Measurements from ENCODE around the gene SYT9. TPM values are rescaled to one million over a fixed set of nuclear protein-coding genes. Genes with fewer than 3 reads are reported as not detected.

SYT9 gene
- total RNA-seq, 1 experiment from 2014 or later: not detected

GRCh38 chr11:7256943-7257342 is 5.2 kb downstream of the SYT9 start:
- no peaks in the 10 kb centered on the region for H3K9me3 ChIP-seq (ENCODE audit: insufficient read depth, low read depth)
- H3F3A ChIP-seq (ENCODE audit: insufficient read depth, low read depth): no peaks in the 10 kb centered on the region
- BruUV-seq (replicated peaks): no TSS peak
- H4K20me1 ChIP-seq (ENCODE audit: insufficient read depth): no peaks in the 10 kb centered on the region
- ChIA-PET POLR2A (ENCODE audit: unreplicated experiment) (no interaction called here), CTCF (no interaction called here)
- intact Hi-C loops (cut with micrococcal nuclease; ENCODE audit: unreplicated experiment): no loop called here
- no peaks in the 10 kb centered on the region for H3K9me2 ChIP-seq (ENCODE audit: insufficient read depth)
- no peak overlapping the region for H3K4me3 ChIP-seq
- DNase-seq: no peak
- H3K79me2 ChIP-seq (ENCODE audit: low read depth): no peaks in the 10 kb centered on the region
- no peaks in the 10 kb centered on the region for H3K27me3 ChIP-seq (ENCODE audit: insufficient read depth, low read depth)
- no peak overlapping the region for H3K4me2 ChIP-seq
- no peaks in the 10 kb centered on the region for H3K4me1 ChIP-seq (replicated peaks; ENCODE audit: insufficient read depth)
- no peaks in the 10 kb centered on the region for H3K36me3 ChIP-seq (ENCODE audit: low read depth)
- no peak overlapping the region for H3K27ac ChIP-seq
- H2AFZ ChIP-seq: no peak overlapping the region
- no peak for TF ChIP-seq CTCF (conservative IDR thresholded peaks at IDR 0.05)
- no peak for TF ChIP-seq EZH2 (IDR thresholded peaks at IDR 0.05; ENCODE audit: low read depth)

GRCh38 chr11:7257724-7258123 is 6.0 kb downstream of the SYT9 start:
- BruUV-seq (replicated peaks): no TSS peak
- CTCF ChIA-PET: no interaction called here
- H3K4me1 ChIP-seq (replicated peaks; ENCODE audit: insufficient read depth): no peaks in the 10 kb centered on the region
- H3K36me3 ChIP-seq (ENCODE audit: low read depth): no peaks in the 10 kb centered on the region
- POLR2A ChIA-PET (ENCODE audit: unreplicated experiment): no interaction called here
- no peaks in the 10 kb centered on the region for H3K9me3 ChIP-seq (ENCODE audit: insufficient read depth, low read depth)
- no peak for DNase-seq
- no peaks in the 10 kb centered on the region for H4K20me1 ChIP-seq (ENCODE audit: insufficient read depth)
- H3K79me2 ChIP-seq (ENCODE audit: low read depth): no peaks in the 10 kb centered on the region
- no peak overlapping the region for H3K4me3 ChIP-seq
- no peak overlapping the region for H3K27ac ChIP-seq
- no peaks in the 10 kb centered on the region for H3F3A ChIP-seq (ENCODE audit: insufficient read depth, low read depth)
- no peaks in the 10 kb centered on the region for H3K9me2 ChIP-seq (ENCODE audit: insufficient read depth)
- intact Hi-C loops (cut with micrococcal nuclease; ENCODE audit: unreplicated experiment): no loop called here
- no peak overlapping the region for H3K4me2 ChIP-seq
- TF ChIP-seq CTCF (conservative IDR thresholded peaks at IDR 0.05) (no peak), EZH2 (IDR thresholded peaks at IDR 0.05; ENCODE audit: low read depth) (no peak)
- H3K27me3 ChIP-seq (ENCODE audit: insufficient read depth, low read depth): no peaks in the 10 kb centered on the region
- no peak overlapping the region for H2AFZ ChIP-seq

- DNase-seq: no peak
- no TSS peak for BruUV-seq (replicated peaks)
- H3F3A ChIP-seq (ENCODE audit: insufficient read depth, low read depth): no peaks in the 10 kb centered on the region
- no peak overlapping the region for H3K4me3 ChIP-seq
- intact Hi-C loops (cut with micrococcal nuclease; ENCODE audit: unreplicated experiment): no loop called here
- TF ChIP-seq EZH2 (IDR thresholded peaks at IDR 0.05; ENCODE audit: low read depth) (no peak), CTCF (conservative IDR thresholded peaks at IDR 0.05) (no peak)
- no peaks in the 10 kb centered on the region for H4K20me1 ChIP-seq (ENCODE audit: insufficient read depth)
- H3K4me1 ChIP-seq (replicated peaks; ENCODE audit: insufficient read depth): no peaks in the 10 kb centered on the region
- POLR2A ChIA-PET (ENCODE audit: unreplicated experiment): no interaction called here
- no peak overlapping the region for H3K27ac ChIP-seq
- H3K79me2 ChIP-seq (ENCODE audit: low read depth): no peaks in the 10 kb centered on the region
- H3K4me2 ChIP-seq: no peak overlapping the region
- H2AFZ ChIP-seq: no peak overlapping the region
- no peaks in the 10 kb centered on the region for H3K27me3 ChIP-seq (ENCODE audit: insufficient read depth, low read depth)
- H3K36me3 ChIP-seq (ENCODE audit: low read depth): no peaks in the 10 kb centered on the region
- CTCF ChIA-PET: no interaction called here
- H3K9me2 ChIP-seq (ENCODE audit: insufficient read depth): no peaks in the 10 kb centered on the region
- H3K9me3 ChIP-seq (ENCODE audit: insufficient read depth, low read depth): no peaks in the 10 kb centered on the region
These were observed 9.9 kb downstream of the SYT9 start for GRCh38 chr11:7261578-7261977.
